ENCODE measurements around the gene GEMIN7.

GRCh38 chr19:45130236-45130635 lies 51.2 kb downstream of the GEMIN7 start:
- no peak for TF ChIP-seq CHD1 (IDR thresholded peaks at IDR 0.05; ENCODE audit: low read depth, low read length)
- TF ChIP-seq RAD21 (IDR thresholded peaks at IDR 0.05; ENCODE audit: low read length), result no peak
- no peak for TF ChIP-seq POLR2A (IDR thresholded peaks at IDR 0.05; ENCODE audit: low read depth, low read length)
- TF ChIP-seq, protein P1, sequence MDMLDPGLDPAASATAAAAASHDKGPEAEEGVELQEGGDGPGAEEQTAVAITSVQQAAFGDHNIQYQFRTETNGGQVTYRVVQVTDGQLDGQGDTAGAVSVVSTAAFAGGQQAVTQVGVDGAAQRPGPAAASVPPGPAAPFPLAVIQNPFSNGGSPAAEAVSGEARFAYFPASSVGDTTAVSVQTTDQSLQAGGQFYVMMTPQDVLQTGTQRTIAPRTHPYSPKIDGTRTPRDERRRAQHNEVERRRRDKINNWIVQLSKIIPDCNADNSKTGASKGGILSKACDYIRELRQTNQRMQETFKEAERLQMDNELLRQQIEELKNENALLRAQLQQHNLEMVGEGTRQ (IDR thresholded peaks at IDR 0.05; ENCODE audit: low read depth, low read length), result no peak
- no peak for TF ChIP-seq CTCF (conservative IDR thresholded peaks at IDR 0.05; ENCODE audit: low read depth, low read length)
- TF ChIP-seq RFX5 (IDR thresholded peaks at IDR 0.05; ENCODE audit: low read depth, low read length), result no peak
